HG03108 (cell line): Measurements from ENCODE around the gene SYNGR2.
A peak's percentile ranks its signal among the peaks of the same experiment; 100 is the strongest.
"Not testable (repeated sequence)": the region's sequence is repeated elsewhere in the genome, so short reads cannot be mapped to it uniquely, and the experiment has no call there.

Experiments used
- ATAC-seq: cut with Tn5 transposase; IDR thresholded peaks from one replicate; pipeline ENCODE4 v1.9.1; 2021; ENCODE audit warnings: moderate library complexity; ENCODE audit not compliant: unreplicated experiment

Gene SYNGR2

GRCh38 chr17:78170692-78171590, 2.6 kb downstream of the SYNGR2 start:
- ATAC-seq, result no peak

- not testable (repeated sequence) for ATAC-seq
These were observed 3.3 kb downstream of the SYNGR2 start for GRCh38 chr17:78171591-78172248.

GRCh38 chr17:78172249-78173051, 4.1 kb downstream of the SYNGR2 start:
- no peak for ATAC-seq

- ATAC-seq, result peak; percentile 49
These were observed 4.8 kb downstream of the SYNGR2 start for GRCh38 chr17:78173097-78173715.

- no peak for ATAC-seq
These were observed 6.0 kb downstream of the SYNGR2 start for GRCh38 chr17:78174346-78174869.

GRCh38 chr17:78174870-78175642, 6.7 kb downstream of the SYNGR2 start:
- no peak for ATAC-seq

- ATAC-seq, result no peak
These were observed 7.2 kb downstream of the SYNGR2 start for GRCh38 chr17:78175643-78175981.

- no peak for ATAC-seq
These were observed 8.2 kb downstream of the SYNGR2 start for GRCh38 chr17:78176548-78177025.

GRCh38 chr17:78179372-78179771, 11.0 kb downstream of the SYNGR2 start:
- no peak for ATAC-seq

GRCh38 chr17:78180083-78180482, 11.7 kb downstream of the SYNGR2 start:
- ATAC-seq, result no peak

GRCh38 chr17:78180508-78180907, 12.1 kb downstream of the SYNGR2 start:
- no peak for ATAC-seq

GRCh38 chr17:78182504-78182903, 14.1 kb downstream of the SYNGR2 start:
- ATAC-seq, result no peak

- no peak for ATAC-seq
These were observed 15.5 kb downstream of the SYNGR2 start for GRCh38 chr17:78183916-78184315.

GRCh38 chr17:78184351-78184750, 16.0 kb downstream of the SYNGR2 start:
- ATAC-seq, result no peak

GRCh38 chr17:78184868-78185267, 16.5 kb downstream of the SYNGR2 start:
- ATAC-seq, result no peak

- no peak for ATAC-seq
These were observed 17.8 kb downstream of the SYNGR2 start for GRCh38 chr17:78185981-78186691.

- peak; percentile 89 for ATAC-seq
These were observed 18.6 kb downstream of the SYNGR2 start, which contains the start of the genes AFMID and TK1 for GRCh38 chr17:78186692-78187595. TSS of gene AFMID (plus strand) at chr17:78187362. CDS start at chr17:78187371, 9 bp downstream. TSS of gene TK1 (minus strand) at chr17:78187052. CDS start at chr17:78186994, 58 bp downstream.

- no peak for ATAC-seq
These were observed 28.3 kb downstream of the SYNGR2 start for GRCh38 chr17:78196716-78197115.
